ENCODE measurements around the gene TBC1D2B.

TBC1D2B gene

DNA sequence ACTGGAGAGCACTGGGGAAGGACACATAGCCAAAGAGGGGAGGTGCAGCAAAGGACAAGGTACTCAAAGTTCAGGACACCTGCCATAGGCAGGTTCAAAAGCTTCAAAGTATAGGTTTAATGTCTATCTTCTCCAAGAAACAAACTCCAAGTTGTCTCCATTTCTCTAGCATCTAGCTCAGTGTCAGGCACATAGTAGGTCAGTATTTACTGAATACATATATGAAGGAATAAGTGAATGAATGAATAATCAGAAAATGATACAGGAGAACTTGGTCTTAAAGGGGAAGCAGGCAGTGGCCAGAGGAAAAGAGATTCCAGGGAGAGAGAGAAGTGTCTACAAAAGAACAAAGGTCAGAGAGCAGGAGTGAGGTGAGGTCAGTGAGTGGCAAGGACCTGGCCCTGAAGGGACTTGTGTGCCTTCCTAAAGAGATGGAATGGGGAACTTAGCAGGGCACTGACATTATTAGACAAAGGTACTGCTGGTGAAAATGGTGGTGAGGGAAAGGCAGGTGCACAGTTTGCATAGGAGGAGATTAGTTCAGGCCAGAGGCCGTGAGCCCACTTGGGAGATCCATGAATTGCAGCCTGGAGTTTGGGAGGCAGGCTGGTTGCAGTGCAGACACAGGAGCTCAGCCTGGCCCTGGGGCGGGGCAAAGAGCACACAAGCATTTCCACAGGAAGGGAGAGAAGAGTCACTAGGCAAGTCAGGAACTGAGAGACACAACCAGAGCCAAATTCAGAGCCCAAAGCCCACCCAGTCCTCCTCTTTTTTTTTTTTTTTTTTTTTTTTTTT is 21.4 kb downstream of the TBC1D2B start:
- TF ChIP-seq, protein P1, sequence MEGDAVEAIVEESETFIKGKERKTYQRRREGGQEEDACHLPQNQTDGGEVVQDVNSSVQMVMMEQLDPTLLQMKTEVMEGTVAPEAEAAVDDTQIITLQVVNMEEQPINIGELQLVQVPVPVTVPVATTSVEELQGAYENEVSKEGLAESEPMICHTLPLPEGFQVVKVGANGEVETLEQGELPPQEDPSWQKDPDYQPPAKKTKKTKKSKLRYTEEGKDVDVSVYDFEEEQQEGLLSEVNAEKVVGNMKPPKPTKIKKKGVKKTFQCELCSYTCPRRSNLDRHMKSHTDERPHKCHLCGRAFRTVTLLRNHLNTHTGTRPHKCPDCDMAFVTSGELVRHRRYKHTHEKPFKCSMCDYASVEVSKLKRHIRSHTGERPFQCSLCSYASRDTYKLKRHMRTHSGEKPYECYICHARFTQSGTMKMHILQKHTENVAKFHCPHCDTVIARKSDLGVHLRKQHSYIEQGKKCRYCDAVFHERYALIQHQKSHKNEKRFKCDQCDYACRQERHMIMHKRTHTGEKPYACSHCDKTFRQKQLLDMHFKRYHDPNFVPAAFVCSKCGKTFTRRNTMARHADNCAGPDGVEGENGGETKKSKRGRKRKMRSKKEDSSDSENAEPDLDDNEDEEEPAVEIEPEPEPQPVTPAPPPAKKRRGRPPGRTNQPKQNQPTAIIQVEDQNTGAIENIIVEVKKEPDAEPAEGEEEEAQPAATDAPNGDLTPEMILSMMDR (IDR thresholded peaks at IDR 0.05; ENCODE audit: low read depth, low read length, missing control alignments), result no peak

DNA sequence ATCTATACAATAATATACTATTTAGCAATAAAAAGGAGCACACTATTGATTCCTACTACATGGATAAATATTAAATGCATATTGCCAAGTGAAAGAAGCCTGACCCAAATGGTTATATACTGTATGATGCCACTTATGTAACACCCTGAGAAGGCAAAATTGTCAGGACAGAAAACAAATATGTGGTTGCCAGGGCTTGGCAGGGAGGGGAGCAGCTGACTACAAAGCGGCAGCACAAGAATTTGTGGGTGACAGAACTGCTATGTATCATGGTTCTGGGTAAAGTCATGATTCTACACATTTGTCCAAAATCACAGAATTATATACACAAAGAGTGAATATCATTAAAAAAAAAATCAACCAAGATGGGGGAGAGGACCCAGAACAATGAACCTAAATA is 22.5 kb downstream of the TBC1D2B start:
- no peak overlapping the region for H3K4me3 ChIP-seq (replicated peaks; ENCODE audit: low read depth, low read length)
- DNase-seq (ENCODE audit: extremely low read depth, low read depth), result no peak
- TF ChIP-seq, protein P1 (IDR thresholded peaks at IDR 0.05; ENCODE audit: low read depth, low read length, missing control alignments), result no peak

More for the DNA sequence above, 21.4 kb downstream of the TBC1D2B start:
- H3K4me3 ChIP-seq (replicated peaks; ENCODE audit: low read depth, low read length), result no peak overlapping the region
- DNase-seq (ENCODE audit: extremely low read depth, low read depth), result no peak

DNA sequence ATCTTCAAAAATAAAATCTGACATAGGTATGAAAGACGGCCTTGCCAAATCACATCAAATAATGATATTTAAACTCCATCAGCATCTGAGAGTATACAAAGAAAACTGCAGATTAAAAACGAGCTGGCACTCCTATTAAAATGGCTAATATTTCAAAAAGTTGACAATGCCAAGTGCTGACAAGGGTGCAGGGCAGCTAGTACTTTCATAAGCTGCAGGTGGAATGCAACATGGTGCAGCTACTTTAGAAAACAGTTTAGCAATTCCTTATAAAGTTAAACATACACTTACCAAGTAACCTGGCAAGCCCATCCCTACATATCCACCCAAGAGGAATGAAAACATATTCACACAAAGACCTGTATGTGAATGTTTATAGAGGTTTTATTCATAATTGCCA is 23.0 kb downstream of the TBC1D2B start:
- DNase-seq (ENCODE audit: extremely low read depth, low read depth), result no peak
- TF ChIP-seq, protein P1 (IDR thresholded peaks at IDR 0.05; ENCODE audit: low read depth, low read length, missing control alignments), result no peak
- no peak overlapping the region for H3K4me3 ChIP-seq (replicated peaks; ENCODE audit: low read depth, low read length)

DNA sequence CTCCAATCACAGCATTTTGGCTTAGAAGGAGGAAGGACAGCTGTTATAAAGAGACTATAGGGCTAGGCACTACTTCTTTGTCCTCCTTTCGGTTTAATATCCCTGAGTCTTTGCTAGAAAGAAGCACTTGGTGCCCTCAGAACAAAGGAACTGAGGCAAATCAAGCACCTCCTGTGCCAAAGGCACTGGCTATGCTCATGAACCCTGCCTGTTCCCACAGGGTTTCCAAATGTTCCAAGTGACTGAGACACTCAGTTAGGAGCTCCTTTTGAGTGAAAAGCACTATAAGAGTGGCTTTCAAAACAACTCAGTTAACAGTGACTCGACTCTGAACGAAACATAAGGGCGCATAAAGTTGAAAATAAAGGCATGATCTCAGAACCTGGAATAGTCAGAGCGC is 25.0 kb downstream of the TBC1D2B start:
- no peak for DNase-seq (ENCODE audit: extremely low read depth, low read depth)
- TF ChIP-seq, protein P1 (IDR thresholded peaks at IDR 0.05; ENCODE audit: low read depth, low read length, missing control alignments), result no peak
- H3K4me3 ChIP-seq (replicated peaks; ENCODE audit: low read depth, low read length), result no peak overlapping the region

DNA sequence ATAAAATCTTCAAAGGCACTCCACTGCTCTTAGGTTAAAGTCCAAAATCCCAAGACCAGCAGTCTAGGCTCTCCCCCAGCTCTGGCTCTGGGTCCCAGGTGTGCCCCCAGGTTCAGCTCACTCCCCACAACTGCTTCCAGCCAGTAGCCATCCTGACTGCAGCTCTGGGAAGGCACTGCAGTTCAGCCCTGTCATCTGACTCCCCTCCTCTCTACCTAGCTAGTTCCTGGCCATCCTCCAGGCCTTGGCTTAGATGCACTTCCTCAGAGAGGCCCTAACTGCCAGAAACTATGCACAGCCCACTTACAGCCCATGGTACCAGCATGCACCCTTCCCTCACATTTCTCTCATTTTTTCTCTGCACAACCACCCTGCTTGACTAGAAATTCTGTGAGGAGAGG is 25.5 kb downstream of the TBC1D2B start:
- no peak overlapping the region for H3K4me3 ChIP-seq (replicated peaks; ENCODE audit: low read depth, low read length)
- TF ChIP-seq, protein P1 (IDR thresholded peaks at IDR 0.05; ENCODE audit: low read depth, low read length, missing control alignments), result no peak
- DNase-seq (ENCODE audit: extremely low read depth, low read depth), result no peak

DNA sequence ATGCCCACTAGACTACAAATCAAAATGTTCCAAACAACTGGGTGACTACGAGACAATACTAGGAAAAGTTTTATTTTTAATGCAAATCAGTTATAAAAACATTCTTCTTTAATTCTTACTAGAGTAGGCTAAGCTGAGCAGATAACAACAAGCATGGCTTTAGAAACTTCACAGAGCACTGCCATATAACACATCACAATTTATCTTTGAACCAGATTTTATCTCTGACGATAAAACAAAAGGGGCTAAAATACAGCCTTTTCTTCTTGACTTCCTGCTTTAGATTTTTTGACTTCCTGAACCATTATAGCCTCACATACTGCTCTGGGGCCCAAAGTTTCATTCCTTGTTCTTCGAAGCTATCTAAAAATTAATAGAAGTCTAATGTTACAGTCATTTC is 25.9 kb downstream of the TBC1D2B start:
- H3K4me3 ChIP-seq (replicated peaks; ENCODE audit: low read depth, low read length), result no peak overlapping the region
- no peak for DNase-seq (ENCODE audit: extremely low read depth, low read depth)
- TF ChIP-seq, protein P1 (IDR thresholded peaks at IDR 0.05; ENCODE audit: low read depth, low read length, missing control alignments), result no peak

Data from HFF-Myc (cell line).